Uterus (tissue), 4 donors: Measurements from ENCODE around the gene THOC6. TPM values are rescaled to one million over a fixed set of nuclear protein-coding genes. Genes with fewer than 3 reads are reported as not detected.

Experiments used
- DNase-seq, 2 donors: peaks; one replicate each; pipeline ENCODE4 v3.0.0-alpha.2; 2019 to 2020
- H3K27ac ChIP-seq, 2 donors: fragments of 200-600 bp; sonication (generic); 1 replicate in 1 of 2; 2 replicates in 1 of 2; pipeline ENCODE4 v1.5.1; 2016 to 2018
- H3K27me3 ChIP-seq, 2 donors: fragments of 200-600 bp; sonication (generic); one replicate each; pipeline ENCODE4 v1.5.1; 2018 to 2019; ENCODE audit warnings: control low read depth in 1 of 2
- H3K36me3 ChIP-seq, 2 donors: fragments of 200-600 bp; sonication (generic); one replicate each; pipeline ENCODE4 v1.5.1; 2019; ENCODE audit warnings: control low read depth in 1 of 2
- H3K4me1 ChIP-seq, 2 donors: fragments of 200-600 bp; sonication (generic); one replicate each; pipeline ENCODE4 v1.5.1; 2018 to 2019; ENCODE audit warnings: control low read depth in 1 of 2
- H3K4me3 ChIP-seq, 2 donors: fragments of 200-600 bp; sonication (generic); 1 replicate in 1 of 2; 2 replicates in 1 of 2; pipeline ENCODE4 v1.5.1; 2018 to 2019; ENCODE audit warnings: mild to moderate bottlenecking in 1 of 2
- H3K9me3 ChIP-seq, 2 donors: fragments of 200-600 bp; sonication (generic); one replicate each; pipeline ENCODE4 v1.5.1; 2019; ENCODE audit warnings: control low read depth in 1 of 2
- POLR2A ChIP-seq, 2 donors: fragments of 450-650 bp; IDR thresholded peaks; one replicate each; pipeline ENCODE4 v1.6.1; 2016; ENCODE audit warnings: antibody characterized with exemption in 2 of 2, mild to moderate bottlenecking in 1 of 2, moderate library complexity in 1 of 2
- intact Hi-C: fragments of 100-400 bp; cut with DNase I; formaldehyde crosslinking; loops from one replicate; pipeline ENCODE4 v1.15.1; 2023; ENCODE audit warnings: low total_unique reads
- total RNA-seq, 4 donors: library from RNA; depleted of rRNA in 3 of 4; stranded (reverse); fragments of >200 nt in 3 of 4; gene quantifications; one replicate each; pipeline versions ENCODE4 v1.1.0 to v1.2.4, GENCODE V29; 2014 to 2023
- TF ChIP-seq, protein P1 (sequence below), 4 experiments: fragments of 200-600 bp in 2 of 4; fragments of 450-650 bp in 2 of 4; sonication (generic) in 2 of 4; IDR thresholded peaks; one replicate each; pipeline ENCODE4 v1.5.1; 2016 to 2019; ENCODE audit warnings: antibody characterized with exemption in 4 of 4, mild to moderate bottlenecking in 2 of 4, moderate library complexity in 1 of 4
- donor health status: DM: yes; HTN: yes; CAD: no.

THOC6 gene
- total RNA-seq, 4 donors from 2014 or later = 3.8 to 29.0 (median 22.3) TPM

DNA sequence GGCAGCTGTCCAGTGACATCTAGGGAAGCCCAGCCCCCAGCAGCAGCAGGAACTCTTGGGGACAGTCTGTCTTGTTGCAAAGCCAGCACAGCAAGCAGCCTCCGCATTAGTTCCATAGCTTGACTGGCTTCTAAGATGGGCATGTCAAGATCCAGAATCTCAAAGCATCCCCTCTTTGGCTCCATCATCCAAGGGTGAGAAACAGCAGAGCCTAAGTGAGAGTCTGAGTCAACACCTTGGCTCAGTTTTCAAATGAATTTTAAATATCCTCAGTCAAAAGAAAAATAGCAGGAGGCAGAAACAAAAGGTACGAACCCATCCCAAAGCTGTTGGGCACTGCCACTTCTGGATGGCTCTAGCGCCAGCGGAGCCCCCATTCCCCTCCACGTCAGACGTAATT is 8.9 kb upstream of the THOC6 start:
- no peak for DNase-seq
- Histone ChIP-seq H3K4me3 (no peak overlapping the region), H3K9me3 (no peaks in the 10 kb centered on the region), H3K36me3 (no peaks in the 10 kb centered on the region), H3K27ac (no peak overlapping the region), H3K4me1 (no peaks in the 10 kb centered on the region), H3K27me3 (peaks cover 9 to 27% of the 10 kb centered on the region in 2 donors)
- intact Hi-C loops = no loop called here
- TF ChIP-seq POLR2A (IDR thresholded peaks at IDR 0.05) = no peak
- TF ChIP-seq, protein P1, sequence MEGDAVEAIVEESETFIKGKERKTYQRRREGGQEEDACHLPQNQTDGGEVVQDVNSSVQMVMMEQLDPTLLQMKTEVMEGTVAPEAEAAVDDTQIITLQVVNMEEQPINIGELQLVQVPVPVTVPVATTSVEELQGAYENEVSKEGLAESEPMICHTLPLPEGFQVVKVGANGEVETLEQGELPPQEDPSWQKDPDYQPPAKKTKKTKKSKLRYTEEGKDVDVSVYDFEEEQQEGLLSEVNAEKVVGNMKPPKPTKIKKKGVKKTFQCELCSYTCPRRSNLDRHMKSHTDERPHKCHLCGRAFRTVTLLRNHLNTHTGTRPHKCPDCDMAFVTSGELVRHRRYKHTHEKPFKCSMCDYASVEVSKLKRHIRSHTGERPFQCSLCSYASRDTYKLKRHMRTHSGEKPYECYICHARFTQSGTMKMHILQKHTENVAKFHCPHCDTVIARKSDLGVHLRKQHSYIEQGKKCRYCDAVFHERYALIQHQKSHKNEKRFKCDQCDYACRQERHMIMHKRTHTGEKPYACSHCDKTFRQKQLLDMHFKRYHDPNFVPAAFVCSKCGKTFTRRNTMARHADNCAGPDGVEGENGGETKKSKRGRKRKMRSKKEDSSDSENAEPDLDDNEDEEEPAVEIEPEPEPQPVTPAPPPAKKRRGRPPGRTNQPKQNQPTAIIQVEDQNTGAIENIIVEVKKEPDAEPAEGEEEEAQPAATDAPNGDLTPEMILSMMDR (IDR thresholded peaks at IDR 0.05) = no peak

DNA sequence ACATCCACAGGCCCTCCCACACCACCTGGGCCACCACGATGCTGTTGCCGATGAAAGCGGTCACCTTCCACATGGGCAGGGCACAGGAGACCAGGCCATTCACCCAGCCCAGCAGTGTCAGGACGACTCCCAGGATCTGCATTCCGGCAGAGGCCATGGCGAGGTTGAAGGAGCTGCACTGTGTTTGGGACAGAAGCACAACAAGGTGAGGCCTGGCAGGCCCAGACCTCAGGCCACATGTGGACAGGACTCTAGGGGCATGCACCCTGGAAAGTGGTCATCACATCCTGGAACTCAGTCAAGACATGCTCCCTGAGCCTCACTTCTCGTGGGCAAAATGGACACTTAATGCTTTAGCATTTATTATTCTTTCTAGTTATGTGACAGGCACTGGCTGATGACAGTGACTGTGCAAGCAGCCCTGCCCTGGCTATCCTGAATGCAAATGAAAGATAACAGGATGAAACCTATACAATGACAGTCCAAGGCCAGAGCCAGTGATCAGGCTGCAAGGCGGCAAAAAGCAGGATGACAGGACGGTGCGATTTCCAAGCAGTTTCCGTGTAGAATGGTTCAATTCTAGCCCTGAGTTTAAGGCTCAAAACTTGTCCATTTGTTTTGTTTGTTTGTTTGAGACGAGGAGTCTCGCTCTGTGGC is 7.8 kb upstream of the THOC6 start:
- Histone ChIP-seq H3K4me3 (no peak overlapping the region), H3K4me1 (no peaks in the 10 kb centered on the region), H3K9me3 (no peaks in the 10 kb centered on the region), H3K36me3 (no peaks in the 10 kb centered on the region), H3K27me3 (peaks cover 9 to 27% of the 10 kb centered on the region in 2 donors), H3K27ac (no peak overlapping the region)
- intact Hi-C loops = no loop called here
- DNase-seq = no peak
- TF ChIP-seq POLR2A (IDR thresholded peaks at IDR 0.05) = no peak
- TF ChIP-seq, protein P1 (IDR thresholded peaks at IDR 0.05) = no peak

DNA sequence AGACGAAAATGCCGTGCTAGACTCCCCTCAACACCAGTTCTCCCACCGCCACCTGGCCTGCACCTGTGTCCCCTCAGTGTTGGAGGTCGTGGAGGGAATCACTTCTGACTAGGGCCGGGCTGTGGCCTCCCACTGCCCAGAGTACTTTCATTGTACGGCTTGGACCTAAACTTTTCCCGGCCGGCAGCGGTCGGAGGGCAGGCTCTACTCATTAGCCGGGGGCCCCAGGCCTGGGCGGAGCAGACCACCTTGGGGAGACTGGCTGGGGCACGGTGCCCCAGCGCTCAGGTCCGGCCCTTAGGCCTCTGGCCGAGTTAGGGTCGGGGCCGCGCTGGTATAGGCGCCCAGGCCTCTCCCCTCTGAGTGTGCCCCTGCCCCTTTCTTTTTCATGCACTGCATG is 6.5 kb upstream of the THOC6 start:
- Histone ChIP-seq H3K27ac (no peak overlapping the region), H3K4me1 (peaks cover 0 to 4% of the 10 kb centered on the region in 2 donors), H3K9me3 (no peaks in the 10 kb centered on the region), H3K27me3 (peaks cover 9 to 23% of the 10 kb centered on the region in 2 donors), H3K36me3 (no peaks in the 10 kb centered on the region), H3K4me3 (no peak overlapping the region)
- TF ChIP-seq, protein P1 (IDR thresholded peaks at IDR 0.05) = no peak
- no peak for TF ChIP-seq POLR2A (IDR thresholded peaks at IDR 0.05)
- no peak for DNase-seq
- intact Hi-C loops = no loop called here

DNA sequence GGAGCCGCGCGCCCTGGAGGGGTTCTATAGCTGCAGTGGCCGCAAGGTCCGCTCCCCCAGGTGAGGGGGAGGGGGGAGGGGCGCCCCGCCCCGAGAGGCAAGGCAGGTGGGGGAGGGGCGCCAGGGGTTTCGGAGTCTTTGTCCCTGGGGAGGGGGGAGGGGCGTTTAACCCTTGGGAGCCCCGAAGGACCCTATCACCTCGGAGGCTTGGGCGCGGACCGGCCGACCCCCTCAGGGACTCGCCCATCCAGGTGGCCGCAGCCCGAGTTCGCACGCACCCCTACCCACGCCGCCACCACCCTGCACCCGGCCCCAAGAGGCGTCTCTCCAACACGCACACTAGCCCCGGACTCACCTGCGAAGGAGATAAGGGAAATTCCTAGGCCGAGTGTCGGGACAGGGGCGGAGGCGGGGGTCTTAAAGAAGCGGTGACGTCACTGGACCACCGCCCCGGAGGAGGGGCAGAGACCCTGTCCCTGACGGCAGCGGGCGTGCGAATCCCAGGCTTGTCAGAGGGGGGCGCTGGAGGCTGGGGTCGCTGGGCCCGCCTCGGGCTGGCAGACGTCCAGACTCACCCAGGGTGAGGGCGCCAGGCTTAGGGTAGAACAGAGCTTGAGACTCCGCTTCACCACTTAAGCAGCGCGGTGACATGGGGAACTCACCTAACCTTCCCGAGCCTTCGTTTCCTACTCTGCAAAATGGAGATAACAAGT is 5.9 kb upstream of the THOC6 start, which contains the start of gene CLDN6:
Gene CLDN6, minus strand, starts transcription at position 390 of the 713 bp plus-strand sequence. CDS start 2,162 bp downstream, outside the sequence.
- peaks cover 9 to 18% of the 10 kb centered on the region in 2 donors for H3K27me3 ChIP-seq
- DNase-seq = no peak
- intact Hi-C loops = no loop called here
- H3K4me3 ChIP-seq = no peak within 1 kb of the TSS
- H3K27ac ChIP-seq = no peak within 1 kb of the TSS
- peaks cover 0 to 10% of the 10 kb centered on the region in 2 donors for H3K4me1 ChIP-seq
- TF ChIP-seq, protein P1 (IDR thresholded peaks at IDR 0.05) = no peak
- TF ChIP-seq POLR2A (IDR thresholded peaks at IDR 0.05) = no peak
- H3K36me3 ChIP-seq = no peaks in the 10 kb centered on the region
- no peaks in the 10 kb centered on the region for H3K9me3 ChIP-seq
